ENCODE results near the gene FADD.

DNA sequence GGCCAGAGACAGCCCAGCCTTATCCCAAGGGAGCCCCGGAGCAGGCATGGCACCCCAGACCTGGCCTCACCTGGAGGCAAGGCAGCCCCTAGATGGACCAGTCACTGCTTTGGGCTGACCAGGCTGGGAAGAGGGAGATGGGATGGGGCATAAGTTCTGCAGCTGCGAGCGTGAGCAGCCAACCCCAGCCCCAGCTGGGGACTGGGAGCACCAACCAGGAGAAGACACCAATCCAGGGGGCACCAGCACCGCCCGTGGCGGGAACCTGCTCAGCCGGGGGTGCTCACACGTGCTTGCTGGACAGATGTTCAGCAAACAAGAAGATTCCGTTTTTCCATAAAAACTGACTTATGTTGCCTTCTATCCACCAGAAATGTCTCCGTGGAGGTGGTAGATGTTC, 16.2 kb upstream of the FADD start:
- TF ChIP-seq GATA3 (IDR thresholded peaks at IDR 0.05; ENCODE audit: low read depth, low read length) = no peak
- no peak for TF ChIP-seq GATA2 (IDR thresholded peaks at IDR 0.05; ENCODE audit: low read depth, low read length)
